T-helper 9 cell (primary cell): ENCODE data around the gene RSBN1L.
"Not testable (repeated sequence)": the region's sequence is repeated elsewhere in the genome, so short reads cannot be mapped to it uniquely, and the experiment has no call there.

Source experiments
- DNase-seq: peaks from one replicate; pipeline ENCODE4 v3.0.0-alpha.2; 2020
- total RNA-seq, 2 donors: gene quantifications; one replicate each; lab custom pipeline; 2026; lab: John Stamatoyannopoulos, UW

Gene RSBN1L
- 42.7 to 114 reads per million in 2 donors for total RNA-seq

DNA sequence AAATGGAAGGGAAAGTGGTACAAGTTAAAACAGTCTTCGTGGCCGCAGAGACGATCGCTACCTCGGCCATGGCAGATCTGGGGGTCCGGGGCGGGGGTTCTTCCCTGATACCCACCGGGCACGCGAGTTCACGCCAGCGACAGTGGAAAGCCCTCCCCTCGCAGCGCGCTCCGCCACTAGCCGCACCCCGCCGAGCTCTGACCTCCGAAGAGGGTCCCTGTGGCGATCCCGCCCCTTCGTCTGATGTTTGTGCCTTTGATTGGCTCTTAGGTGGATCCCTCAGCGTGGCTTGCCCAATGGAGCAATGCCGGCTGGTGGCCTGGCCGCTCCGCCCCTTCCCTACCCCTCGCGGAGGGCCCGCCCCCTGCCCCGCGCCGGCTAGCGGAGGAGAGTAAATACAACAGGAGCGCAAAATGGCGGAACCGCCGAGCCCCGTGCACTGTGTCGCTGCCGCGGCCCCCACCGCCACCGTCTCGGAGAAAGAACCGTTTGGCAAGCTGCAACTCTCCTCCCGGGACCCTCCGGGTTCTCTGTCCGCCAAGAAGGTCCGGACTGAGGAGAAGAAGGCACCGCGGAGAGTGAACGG is at the start of gene RSBN1L:
Gene RSBN1L, plus strand, starts transcription at position 403 of the 586 bp plus-strand sequence. Its CDS starts 11 bp downstream, at position 414.
- peak; percentile 97 for DNase-seq

DNA sequence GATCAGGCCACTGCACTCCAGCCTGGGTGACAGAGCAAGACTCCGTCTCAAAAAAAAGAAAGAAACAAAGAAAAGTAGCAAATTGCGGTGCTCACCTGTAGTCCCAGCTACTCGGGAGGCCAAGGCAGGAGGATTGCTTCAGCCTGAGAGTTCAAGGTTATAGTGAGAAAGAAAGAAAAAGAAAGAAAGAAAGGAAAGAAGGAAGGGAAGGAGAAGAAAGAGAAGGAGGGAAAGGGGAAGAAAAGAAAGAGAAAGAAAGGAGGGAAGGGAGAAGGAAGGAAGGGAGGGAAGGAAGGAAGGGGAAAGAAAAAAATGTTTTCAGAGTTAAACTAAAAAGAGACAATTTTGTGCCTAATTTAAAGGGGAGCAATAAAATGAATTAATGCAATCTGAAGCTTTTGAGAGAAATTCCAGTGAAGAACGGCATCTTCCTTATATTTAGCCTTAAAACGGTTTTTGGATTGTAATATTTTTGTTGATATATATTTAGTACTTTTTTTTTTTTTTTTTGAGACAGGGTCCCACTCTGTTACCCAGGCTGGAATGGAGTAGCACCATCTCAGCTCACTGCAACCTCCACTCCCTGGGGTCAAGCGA is 47.4 kb upstream of the RSBN1L start:
- no peak for DNase-seq

DNA sequence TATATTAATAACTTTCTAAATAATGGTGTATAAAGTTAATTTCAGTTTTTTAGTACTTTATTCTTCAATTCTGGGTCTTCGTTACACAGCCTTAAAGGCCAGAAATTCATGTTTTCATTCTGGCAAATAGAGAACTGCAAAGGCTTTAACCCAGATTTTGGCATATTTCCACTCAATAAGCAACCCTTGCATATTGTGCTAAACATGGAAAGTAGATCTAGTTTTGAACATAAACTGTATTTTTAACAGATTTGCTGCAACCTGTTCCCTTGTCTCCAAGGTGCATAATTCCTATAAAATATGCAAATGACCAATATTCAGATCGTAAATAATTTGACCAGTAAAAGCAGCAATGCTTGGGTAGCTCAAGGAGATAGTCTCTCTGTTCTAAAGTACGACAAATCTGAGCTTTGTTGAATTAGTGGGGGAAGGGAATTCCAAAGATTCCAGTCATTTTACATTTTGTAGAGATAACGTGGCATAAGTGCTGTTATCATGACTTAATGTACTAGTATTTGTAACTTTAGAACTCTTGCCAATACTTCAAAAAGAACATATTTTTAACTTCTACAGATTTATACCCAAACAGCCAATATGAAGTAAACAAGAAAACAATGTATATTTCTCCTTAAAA is 46.4 kb upstream of the RSBN1L start:
- DNase-seq: no peak

DNA sequence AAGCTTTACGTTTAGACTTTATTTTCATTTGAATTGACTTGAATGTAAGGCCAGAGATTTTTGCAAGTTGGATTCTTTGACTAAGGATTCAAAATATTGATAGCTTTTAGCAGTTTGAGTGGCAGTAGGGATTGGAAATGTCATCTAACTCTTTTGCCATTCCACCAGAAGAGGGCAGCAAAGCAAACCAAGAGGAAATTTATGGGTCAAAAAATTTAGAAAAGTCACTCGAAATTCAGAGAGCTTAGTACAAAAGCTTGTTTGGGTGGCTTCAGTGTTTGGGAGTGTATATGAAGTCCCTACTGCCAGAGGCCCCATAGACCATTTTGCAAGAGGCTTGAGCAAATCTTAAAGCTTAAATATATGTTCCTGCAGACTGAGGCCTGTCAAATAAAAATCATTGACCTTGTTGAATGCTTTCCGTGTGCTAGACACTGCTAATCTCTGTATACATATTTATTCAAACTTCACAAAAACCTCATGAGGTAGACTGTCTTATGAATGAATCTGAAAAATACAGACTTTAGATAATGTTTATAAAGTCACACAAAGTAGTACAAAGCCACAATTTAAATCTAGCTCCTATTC is 44.6 kb upstream of the RSBN1L start:
- peak; percentile 5 for DNase-seq

DNA sequence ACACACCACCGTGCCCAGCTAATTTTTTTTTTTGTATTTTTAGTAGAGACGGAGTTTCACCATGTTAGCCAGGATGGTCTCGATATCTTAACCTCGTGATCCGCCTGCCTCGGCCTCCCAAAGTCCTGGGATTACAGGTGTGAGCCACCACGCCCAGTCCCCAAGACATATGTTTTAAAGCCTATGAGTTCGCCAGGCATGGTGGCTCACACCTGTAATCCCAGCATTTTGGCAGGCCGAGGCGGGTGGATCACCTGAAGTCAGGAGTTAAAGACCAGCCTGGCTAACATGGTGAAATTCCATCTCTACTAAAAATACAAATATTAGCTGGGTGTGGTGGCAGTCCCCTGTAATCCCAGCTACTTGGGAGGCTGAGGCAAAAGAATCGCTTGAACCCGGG is 43.4 kb upstream of the RSBN1L start:
- DNase-seq: not testable (repeated sequence)

DNA sequence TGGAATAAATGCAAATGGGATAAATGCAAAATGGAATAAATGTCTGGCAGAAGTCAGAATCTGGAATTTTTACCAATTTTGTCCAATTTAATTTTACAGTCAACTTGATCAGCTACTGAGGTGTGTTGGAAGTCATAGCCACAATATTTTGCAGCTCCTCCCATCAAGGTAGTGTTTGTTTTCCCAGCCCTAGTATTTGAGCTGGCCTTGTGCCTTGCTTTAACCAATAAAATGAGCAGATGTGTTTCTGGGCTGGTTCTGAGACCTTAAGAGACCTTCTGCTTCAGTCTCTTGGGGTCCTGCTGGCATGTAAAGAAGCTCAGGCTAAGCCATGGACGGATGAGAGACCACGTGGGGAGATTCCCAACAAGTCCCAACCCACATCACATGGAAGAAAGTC is 42.7 kb upstream of the RSBN1L start:
- DNase-seq: no peak

DNA sequence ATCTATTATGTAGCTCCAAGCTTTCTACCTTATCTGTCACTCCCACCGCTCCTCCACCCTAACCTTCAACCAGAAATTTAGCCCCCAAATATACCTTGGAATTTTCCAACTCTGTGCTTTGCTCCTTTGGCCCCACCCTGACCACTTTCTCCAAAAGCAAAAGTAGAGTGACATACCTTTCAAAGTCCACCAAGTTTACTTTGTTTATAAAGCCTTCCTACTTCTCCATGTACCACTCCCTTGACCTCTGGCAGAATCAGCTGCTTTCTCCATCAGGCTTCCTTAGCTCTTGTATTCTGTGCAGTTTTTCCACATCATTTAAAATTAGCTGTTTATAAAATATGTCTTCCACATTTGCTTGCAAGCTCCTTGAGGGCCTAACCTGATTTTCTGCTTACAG is 40.9 kb upstream of the RSBN1L start:
- no peak for DNase-seq

DNA sequence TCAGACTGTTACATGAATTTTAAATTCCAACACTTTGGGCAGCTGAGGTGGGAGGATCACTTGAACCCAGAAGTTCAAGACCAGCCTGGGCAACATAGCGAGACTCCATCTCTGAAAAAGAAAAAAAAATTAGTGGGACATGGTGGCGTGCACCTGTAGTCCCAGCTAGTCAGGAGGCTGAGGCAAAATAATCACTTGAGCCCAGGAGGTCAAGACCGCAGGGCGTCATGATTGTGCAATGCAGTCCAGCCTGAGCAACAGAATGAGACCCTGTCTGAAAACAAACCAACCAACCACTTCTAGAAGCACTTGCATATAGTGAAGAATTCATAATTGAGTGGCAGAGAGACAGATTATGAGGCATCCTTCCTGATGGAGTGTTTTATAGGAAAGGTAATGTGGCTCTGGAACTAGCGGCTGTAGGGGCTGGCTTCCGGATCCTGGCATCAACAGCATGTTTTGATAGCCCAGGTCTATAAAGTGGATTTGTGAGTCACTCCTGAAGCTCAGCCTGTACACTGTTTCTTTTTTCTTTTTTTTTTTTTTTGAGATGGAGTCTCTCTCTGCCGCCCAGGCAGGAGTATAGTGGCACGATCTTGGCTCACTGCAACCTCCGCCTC is 40.3 kb upstream of the RSBN1L start:
- no peak for DNase-seq

DNA sequence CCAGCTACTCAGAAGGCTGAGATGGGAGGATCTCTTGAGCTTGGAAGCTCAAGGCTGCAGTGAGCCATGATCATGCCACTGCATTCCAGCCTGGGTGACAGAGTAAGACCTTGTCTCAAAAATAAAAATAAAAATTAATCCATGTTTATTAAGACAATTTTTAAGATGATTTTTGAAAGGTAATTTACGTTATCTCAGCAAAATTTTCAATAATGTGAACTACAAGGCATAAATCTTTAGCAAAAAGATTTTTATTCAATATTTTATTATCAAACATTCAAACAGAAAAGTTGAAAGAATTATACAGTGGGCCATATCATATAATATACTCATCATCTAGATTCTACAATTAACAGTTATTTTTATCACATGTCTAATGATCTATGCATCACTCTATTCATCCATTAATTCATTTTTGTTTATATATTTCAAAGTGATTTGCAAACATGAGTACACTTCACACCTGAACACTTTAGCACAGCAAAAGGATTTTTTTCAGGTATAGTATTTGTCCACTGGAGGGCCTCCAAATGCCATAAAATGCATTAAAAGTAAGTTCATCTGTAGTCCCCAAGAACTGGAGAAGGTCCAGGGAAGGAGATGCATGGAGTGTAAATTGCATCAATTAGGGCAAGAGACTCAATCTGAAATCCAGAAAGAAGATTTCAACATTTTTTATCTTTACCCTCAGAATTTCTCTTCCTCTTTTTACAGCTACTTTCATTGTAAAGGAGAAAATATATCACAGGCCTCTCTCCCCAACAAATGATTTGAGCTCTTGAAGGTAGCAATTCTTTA is 38.6 kb upstream of the RSBN1L start:
- DNase-seq: no peak

DNA sequence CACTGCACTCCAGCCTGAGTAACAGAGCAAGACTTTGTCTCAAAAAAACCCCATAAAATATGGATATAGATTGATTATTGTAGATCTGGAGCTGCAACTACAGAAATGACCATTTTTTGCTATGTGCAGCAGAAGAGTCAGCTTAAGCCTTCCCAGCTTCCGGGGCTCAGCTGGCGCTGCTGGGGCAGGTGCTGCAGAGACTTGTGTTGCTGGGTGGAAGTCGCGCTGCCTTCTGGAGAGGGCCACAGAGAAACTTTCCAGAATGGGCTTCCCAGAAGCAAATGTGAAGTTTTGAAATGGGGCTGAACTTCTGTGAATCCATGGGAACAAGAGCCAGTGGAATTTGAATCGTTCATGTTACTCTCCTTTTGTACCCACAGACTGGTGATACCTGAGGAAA is 37.3 kb upstream of the RSBN1L start:
- no peak for DNase-seq

DNA sequence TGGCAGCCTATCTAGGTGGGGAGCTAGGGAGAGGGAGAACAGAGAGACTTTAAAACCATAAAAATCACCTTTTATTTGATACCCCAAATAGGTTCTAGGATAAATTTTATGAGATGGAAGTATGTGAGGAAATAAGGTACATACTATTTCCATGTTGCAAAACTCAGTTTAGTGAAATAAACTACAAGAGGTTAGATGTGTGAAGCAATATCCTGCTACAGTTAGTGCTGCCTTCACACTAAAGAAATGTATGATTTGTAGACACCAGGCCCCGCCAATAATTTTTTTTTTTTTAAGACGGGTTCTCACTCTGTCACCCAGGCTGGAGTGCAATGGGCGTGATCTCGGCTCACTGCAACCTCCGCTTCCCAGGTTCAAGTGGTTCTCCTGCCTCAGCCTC is 34.4 kb upstream of the RSBN1L start:
- no peak for DNase-seq

DNA sequence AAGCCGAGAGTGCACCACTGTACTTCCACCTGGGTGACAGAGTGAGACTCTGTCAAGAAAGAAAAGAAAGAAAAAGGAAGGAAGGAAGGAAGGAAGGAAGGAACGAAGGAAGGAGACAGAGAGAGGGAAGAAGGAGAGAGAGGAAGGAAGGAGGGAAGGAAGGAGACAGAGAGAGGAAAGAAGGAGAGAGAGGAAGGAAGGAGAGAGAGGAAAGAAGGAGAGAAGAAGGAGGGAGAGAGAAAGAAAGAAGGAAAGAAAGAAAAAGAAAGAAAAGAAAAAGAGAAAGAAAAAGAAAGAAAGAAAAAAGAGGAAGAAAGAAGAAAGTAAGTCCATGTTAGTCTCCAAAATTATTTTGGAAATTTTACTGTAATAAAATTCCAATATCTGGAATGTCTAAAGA is 33.4 kb upstream of the RSBN1L start:
- DNase-seq: no peak

DNA sequence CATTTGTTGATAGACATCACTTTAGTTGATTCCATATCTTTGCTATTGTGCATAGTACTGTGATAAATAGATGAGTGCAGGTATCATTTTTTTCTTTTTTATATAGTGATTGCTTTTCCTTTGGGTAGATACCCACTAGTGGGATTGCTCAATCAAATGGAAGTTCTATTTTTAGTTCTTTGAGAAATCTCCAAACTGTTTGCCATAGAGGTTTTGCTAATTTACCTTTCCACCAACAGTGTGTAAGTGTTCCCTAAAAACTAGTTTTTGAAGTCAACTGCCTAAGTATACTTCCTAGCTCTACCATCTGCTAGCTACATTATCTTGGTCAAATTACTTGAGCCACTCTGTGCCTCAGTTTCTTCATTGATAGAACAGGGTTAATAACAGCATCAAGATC is 31.5 kb upstream of the RSBN1L start:
- no peak for DNase-seq

DNA sequence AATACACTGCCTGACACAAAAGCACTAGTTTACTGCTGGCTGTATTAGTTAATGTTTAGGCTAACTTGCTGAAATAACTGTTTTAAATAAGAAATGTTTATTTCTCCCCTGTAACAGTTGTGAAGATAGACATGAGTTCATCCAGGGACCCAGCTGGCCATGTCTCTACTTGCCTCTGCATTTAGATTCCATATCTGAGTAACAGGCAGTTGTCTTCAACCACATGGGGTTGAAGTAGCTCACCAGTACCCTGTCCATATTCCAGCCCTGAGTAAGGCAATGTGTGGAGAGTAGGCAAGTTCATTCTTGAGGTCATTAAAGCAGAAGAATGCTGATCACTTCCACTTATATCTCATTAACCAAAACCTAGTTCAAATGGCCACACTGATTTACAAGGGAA is 31.1 kb upstream of the RSBN1L start:
- DNase-seq: no peak

DNA sequence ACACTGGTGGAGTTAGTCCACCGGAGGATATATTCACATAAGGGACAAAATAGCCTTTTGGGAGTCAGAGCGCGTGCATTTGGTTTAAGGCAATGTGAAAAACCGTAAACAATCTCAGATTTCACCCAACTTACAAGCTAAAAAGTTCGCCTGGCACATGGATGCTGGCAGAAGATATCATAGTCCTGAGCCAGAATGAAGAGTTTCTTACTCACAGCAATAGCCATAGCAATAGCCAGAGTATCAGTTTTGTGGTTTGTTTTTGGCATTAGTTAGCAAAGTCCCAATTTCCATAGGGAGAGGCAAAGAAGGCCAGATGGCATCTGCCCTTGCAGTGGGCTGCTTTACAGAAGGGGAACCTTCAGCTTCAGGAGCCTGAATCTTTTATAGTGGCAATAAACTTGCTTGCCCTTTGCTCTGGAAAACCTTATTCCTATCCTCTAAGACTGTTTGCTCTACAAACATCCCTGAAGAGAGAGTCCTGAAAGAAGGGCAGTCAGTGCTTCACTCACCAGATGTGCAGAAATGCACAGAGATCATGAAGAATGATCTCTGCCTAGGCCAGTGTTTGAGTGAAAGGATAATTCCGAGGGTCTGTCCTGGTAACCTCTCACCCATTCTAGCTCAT is 28.7 kb upstream of the RSBN1L start:
- no peak for DNase-seq

DNA sequence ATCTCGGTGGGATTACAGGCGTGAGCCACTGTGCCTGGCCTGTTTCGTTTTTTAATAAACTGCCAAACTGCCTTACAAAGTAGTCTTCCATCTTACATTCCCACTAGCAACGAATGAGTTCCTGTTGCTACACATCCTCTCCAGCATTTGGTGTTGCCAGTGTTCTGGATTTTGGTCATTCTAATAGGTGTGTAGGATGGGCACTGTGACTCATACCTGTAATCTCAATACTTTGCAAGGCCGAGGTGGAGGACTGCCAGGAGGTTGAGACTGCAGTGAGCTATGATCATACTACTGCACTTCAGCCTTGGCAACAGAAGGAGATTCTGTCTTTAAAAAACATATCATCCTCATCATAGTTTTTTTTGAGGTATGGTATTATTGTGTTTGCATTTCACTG is 21.4 kb upstream of the RSBN1L start:
- no peak for DNase-seq

DNA sequence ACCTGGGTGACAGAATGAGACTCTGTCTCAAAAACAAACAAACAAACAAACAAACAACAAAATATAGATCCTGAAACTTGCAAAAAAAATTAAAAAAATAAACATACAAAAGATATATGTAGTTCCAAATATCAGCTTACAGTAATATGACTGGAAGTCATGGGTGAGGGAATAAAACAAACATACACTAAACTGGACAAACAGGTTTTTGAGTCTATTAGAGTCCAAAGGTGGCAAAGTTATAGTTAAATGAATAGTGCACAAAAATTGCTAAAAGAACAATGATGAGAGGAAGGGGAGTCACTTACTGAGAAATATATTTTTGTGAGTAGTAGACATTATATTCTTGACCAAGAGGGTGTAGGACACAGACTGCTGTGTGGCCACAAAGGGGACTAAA is 16.7 kb upstream of the RSBN1L start:
- no peak for DNase-seq

DNA sequence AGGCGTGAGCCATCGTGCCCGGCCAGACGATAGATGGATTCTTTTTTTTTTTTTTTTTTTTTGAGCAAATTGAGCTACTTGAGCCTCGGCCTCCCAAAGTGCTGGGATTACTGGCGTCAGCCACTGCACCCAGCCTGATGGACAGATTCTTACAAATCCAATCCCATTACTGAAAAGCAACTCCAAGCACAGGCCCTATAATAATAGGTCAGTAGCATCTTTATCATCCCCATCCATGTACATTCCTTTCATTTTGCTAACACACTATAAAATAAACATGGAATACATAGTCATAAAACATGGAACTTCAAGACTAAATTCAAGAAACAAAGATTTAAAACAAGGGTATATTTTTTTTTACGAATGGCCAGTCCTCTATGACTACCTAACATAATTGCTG is 16.0 kb upstream of the RSBN1L start:
- no peak for DNase-seq

DNA sequence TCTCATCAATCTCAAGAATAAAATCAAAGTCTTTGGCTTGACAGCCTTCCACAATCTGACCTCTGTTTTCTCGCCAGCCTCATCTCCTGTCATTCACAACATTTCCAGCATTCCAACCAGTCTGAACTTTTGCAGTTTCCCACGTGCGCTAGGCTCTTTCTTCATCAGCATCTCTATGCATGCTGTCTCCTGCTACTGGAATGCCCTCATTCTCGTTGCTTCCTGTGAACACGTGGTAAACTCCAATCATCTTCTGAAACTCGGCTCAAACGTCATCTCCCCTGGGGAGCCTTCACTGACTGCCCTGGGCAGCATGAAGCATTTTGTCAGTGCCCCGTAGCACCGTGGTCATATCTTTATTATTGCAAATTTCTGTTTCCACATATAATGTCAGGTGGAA is 12.2 kb upstream of the RSBN1L start:
- DNase-seq: no peak

DNA sequence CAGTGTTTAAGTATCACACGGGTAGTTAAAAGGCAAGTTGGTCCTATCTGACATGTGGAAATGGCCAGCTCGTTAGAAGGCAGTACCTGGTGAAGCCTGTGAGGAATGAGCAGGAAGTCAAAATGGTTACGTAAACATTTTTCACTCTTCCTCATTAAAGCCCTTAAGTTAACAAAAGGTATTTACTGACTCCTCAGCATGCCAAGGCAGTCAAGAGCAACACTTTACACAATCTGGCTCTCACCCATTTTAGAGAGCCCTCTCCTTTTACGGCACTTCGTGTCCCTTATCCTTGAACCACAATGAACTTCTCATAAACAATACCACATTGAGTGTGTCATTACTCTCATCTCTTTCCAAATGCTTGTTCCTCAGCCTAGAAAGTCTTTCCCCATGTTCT is 11.0 kb upstream of the RSBN1L start:
- DNase-seq: no peak

DNA sequence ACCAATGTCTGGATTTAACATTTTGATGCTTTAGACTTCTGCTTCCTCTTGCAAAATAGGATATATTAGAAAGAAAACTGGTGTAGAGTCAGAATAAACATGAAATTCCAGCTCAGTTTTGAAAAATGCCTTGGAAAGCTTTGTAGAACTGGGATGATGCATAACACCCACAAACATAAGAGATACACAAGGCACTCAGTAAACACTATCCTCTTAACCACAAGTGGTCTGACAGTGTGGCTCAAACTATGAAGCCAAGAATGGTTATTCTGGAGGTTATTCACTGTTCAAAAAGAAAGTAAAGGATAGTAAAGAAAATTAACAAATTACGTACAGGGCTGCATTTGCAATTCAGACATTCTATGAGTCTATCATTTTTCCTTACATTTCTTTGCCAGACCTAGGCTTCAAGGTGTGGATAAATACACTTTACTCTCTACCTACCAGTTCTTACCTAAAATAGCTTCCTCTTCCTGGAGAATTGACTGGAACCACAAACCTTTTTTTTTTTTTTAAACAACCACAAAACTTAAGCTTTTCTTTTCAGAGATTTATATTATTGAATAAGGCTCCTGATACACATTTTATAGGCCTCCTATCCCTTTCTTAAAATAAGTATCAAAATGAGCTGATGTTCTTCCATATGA is 9.0 kb upstream of the RSBN1L start:
- DNase-seq: no peak

DNA sequence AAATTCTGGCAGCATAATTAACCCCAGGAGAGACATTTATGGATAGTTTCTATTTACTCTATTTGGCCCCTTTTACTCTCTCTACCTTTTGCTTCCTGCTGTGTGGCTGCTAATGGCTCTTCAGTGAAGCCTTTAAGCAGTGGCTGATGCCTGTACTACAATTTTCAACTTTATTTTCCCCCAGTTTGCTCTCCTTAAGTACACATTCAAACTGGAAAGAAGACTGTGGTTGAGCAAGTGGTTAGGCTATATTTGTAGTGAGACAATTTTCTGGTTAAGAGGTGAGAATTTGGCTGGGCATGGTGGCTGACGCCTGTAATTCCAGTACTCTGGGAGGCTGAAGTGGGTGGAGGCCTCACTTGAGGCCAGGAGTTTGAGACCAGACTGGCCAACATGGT is 8.5 kb upstream of the RSBN1L start:
- DNase-seq: no peak
